HFF-Myc (cell line): ENCODE measurements around the gene CD52.

Source experiments
- DNase-seq: peaks from one replicate; pipeline ENCODE4 v3.0.0-alpha.2; 2011; ENCODE audit warnings: low read depth; ENCODE audit errors: extremely low read depth
- H3K4me3 ChIP-seq: replicated peaks from 2 replicates; pipeline ENCODE4 v1.5.1; 2011; ENCODE audit warnings: low read depth, mild to moderate bottlenecking, control low read depth, low read length
- CTCF ChIP-seq: IDR thresholded peaks from 2 replicates; pipeline ENCODE4 v1.5.1; 2012; ENCODE audit warnings: mild to moderate bottlenecking, low read depth, low read length, control low read depth; ENCODE audit errors: missing control alignments

Gene CD52

DNA sequence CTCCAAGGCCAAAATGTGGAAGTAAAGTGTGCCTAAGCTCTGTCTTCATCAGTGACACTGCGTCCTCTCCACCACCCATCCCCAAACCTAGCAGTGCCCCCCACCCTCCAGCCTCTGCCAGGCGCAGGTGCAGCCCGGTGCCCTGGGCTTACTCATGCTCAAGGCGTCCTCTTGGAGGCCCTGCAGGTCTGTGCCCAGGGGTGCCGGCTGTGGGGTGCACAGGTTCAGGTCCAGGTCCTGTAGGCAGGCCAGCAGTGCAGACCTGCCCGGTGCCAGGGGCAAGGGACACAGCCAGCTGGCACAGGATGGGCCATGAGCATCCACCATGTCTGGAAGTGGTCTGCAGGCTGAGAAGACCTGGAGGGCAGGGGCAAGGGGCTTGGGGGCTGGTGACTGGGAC, 49.7 kb downstream of the CD52 start:
- DNase-seq = no peak
- TF ChIP-seq CTCF = no peak
- H3K4me3 ChIP-seq = no peak overlapping the region

- DNase-seq = no peak
- no peak for TF ChIP-seq CTCF
- H3K4me3 ChIP-seq = no peak overlapping the region
Observed at GRCh38 chr1:26368006-26368405, 50.2 kb downstream of the CD52 start.

DNA sequence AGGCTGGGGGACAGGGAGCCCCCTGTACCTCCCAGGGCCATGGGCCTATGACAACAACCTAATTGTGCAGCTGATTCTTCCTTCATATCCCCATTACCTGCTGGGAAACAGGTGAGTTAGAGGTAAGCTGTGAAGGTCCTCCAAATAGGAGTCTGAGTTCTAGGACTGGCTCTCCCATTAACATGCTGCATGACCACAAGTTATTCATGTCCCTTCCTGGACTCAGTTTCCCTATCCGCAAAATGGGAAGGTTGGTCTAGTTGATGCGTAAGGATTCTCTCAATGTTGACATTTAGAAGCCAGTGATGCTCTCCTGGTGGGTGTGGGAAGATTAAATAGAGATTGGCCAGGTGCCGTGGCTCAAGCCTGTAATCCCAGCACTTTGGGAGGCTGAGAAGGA, 50.7 kb downstream of the CD52 start:
- no peak overlapping the region for H3K4me3 ChIP-seq
- no peak for TF ChIP-seq CTCF
- no peak for DNase-seq
